GM18867 (cell line): ENCODE data around the gene CD40LG.

Experiments
- ATAC-seq: cut with Tn5 transposase; IDR thresholded peaks from one replicate; pipeline ENCODE4 v1.9.1; 2021; ENCODE audit warnings: mild to moderate bottlenecking, moderate library complexity; ENCODE audit not compliant: unreplicated experiment

The CD40LG gene

DNA sequence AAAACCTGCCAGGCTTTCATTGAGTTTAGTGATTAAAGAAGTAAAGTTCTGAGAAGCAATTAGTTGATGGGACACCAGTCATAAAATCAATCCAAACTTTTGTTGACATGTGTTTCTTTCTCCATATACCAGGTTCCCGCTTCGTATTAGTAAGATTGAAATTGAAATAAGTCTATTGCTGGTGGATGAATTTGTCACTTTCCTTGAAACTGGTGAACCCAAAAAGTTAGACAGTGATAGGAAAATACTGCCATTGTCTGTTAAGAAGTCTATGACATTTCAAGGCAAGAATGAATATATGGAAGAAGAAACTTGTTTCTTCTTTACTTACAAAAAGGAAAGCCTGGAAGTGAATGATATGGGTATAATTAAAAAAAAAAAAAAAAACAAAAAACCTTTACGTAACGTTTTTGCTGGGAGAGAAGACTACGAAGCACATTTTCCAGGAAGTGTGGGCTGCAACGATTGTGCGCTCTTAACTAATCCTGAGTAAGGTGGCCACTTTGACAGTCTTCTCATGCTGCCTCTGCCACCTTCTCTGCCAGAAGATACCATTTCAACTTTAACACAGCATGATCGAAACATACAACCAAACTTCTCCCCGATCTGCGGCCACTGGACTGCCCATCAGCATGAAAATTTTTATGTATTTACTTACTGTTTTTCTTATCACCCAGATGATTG lies at the start of gene CD40LG:
TSS of gene CD40LG (plus strand) at position 482 of the 684 bp plus-strand sequence. CDS start at position 573, 91 bp downstream.
- ATAC-seq, result no peak

DNA sequence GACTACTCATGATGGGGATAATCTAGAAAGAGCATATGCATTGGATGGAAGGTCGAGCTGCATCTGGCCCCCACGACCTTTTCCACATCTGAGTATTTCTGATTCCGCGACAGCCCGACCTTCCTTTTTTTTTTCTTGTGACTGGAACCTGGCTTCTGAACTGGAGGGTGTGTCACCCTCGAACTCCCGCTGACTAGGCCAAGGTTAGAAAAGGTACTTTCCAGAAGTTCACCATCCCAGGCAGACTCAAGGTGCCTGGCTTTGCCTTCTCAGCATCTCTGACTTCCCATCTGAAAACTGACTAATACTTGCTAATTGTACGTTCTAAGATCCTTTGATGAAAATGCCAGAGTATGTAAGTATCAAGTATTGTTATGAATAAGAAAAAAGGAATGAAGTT lies 49.3 kb upstream of the CD40LG start:
- ATAC-seq, result no peak

DNA sequence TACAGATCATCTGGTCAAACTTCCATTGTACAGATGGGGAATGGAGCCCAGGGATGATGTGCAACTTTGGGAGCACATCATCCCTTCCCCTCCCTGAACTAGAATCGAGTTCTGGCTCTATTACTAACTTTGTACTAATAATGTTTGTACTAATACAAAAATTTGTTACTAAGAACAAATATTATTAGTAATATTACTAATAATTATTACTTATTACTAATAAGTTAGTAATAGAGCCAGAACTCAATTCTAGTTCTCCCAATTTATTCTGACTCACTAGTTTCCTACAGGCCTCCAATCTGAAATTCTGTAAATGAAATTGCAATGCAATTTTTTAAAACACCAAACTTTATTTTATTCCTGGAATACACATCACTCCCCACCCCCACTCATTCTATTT lies 47.9 kb upstream of the CD40LG start:
- no peak for ATAC-seq

DNA sequence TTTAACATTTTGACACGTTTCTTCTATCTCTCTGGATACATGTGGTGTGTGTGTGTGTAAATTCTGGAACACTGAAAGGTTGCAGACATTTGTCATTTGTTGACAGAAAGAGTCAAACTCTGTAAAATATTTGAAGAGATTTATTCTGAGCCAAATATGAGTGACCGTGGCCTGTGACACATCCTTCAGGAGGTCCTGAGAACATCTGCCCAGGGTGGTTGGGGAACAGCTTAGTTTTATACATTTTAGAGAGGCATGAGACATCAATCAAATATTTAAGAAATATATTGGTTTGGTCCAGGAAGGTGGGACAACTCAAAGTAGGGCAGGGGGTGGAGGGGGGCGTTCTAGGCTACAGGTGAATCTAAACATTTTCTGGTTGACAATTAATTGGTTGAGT lies 40.7 kb upstream of the CD40LG start:
- no peak for ATAC-seq

DNA sequence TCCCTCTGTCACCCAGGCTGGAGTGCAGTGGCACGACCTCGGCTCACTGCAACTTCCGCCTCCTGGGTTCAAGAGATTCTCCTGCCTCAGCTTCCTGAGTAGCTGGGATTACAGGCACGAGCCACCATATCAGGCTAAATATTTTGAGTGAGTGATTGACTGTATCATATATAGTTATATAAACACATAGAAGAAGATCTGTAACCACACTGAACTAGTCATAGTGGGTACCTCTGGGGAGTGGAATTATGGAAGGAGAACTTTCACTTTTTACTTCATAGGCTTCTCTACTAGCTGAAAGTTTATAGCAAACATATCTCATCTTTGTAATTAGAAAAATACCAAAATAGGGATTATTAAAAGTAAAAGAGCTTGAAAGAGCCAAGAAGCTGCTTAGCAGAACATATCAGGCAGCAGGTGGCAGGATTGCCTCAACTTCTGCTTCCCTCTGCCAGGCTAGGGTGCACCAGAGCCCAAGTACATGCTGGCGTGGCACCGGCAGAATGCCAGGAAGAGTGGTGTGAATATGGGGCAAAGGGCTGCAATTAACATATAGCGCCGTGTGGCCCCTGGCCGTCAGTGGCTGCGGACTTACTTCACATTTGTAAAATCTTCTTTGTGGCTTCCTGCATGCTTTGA lies 39.5 kb upstream of the CD40LG start:
- ATAC-seq, result peak; percentile 56

DNA sequence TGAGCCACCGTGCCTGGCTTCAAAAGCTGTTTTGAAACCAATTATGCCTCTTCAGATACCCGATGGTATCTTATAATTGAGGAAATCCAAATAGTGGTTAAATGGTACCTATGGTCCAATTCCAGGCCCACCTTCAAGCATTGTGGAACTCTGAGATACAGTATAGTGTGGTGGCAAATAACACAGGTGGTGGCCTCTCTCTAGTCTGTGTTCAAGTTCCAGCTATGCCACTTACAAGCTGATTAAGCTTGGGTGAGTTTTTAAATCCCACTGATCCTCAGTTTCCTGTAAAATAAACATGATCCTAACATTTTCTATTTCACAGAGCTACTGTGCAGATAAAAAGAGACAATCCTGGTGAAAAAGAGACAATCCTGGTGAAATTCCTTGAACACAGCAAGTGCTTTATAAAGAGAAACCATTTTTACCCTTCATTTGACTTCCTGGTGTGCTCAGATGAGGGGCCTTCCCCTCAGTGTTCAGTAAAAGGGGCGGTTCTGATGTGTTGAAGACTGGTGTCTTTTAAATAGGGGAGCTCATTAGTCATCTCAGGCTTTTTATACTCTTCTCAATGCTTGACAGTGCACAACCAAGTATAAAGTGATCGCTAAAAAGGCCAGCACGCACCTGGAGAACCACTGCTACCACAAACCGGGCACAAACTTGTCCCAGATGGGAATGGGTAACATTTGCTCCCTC lies 30.8 kb upstream of the CD40LG start:
- ATAC-seq, result peak; percentile 92

DNA sequence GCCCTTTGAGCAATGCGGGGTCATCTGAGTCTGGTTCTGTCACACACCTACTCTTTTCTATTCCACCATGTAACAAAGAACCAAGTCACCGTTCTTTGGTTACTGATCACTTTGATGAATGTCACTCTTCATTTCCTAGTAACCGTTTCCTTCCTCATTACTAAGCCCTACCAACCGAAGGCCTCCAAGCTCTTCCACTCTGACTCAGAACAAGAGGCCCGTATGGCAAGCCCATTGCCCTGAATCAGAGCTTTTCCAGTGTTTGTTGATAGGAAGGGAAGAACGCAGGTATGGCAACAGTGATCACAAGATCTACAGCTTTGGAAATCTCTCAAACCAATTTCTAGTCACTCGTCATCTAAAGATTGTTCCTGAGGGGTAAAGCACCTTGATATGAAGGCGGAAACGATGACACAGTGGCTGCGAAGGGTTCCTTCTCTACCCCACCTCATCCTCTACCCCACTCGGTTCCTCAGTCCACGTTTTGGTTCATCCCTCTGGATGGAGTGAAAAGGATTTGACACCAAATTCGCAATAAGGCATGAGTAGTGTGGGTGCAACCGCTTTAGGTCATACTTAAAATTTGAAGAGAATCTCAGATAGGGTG lies 28.0 kb upstream of the CD40LG start:
- no peak for ATAC-seq

DNA sequence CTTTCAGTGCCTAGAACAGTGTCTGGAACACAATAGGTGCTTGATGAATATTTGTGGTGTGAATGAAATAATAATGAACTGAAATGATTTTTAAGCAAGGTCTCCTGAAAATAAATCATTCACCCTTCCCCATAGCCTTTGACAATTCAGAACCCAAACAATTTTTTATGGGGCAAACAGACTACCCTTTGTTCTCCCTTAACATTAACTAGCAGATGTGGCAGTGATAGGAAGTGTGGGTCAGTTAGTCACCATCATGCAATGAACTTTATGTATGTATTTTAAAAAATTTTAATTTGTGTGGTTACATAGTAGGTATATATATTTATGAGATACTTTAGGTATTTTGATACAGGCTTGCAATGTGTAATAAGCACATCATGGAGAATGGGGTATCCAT lies 27.2 kb upstream of the CD40LG start:
- ATAC-seq, result no peak

DNA sequence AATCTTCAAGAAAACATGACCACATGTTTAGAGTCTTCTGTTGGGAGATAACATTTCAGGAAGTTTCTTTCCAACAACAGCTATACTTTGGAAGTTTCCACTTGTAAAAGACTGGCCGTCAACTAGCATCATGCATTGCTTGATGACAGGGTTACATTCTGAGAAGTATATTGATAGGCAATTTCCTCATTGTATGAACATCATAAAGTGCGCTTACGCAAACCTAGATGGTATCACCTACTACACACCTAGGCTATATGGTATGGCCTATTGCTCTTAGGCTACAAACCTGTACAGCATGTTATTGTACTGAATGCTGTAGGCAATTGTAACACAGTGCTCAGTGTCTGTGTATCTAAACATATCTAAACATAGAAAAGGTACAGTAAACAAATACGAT lies 25.4 kb upstream of the CD40LG start:
- ATAC-seq, result no peak

DNA sequence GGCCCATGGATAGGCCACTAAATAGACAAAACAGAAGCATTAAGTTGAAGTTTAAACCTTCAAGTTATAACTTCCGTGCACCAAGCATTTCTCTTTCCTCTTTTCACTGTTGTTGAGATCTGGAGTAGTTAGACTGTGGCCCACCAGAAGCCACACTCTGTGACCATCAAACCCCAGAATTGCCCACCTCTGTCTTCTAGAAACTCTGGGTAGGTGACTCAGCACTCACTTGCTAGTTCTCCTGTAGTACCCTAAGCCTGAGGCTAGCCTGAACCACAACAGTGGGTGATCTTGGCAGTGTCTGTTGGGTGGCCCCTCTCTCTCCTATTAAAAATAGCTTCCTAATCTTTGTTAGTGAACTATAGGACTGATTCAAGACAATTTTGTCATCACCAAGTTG lies 24.6 kb upstream of the CD40LG start:
- no peak for ATAC-seq

DNA sequence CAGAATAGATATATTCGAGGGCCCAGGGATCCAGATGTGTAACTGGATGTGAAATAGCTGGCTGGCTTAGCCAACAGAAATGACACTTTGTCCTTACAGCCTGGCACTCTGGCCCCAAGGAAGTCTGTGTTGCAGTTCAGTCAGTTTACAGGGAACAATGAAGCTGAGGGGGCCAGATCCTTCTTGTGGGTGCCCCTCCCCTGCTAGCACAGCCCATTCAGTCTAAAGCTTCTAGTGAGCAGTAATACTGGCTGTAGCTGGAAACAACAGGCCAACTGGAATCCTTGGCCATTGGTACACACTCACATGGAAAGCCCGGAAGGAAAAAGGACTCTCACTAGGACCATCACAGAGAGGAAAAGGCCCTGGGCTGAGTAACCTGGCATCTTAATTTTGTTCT lies 22.7 kb upstream of the CD40LG start:
- ATAC-seq, result no peak

DNA sequence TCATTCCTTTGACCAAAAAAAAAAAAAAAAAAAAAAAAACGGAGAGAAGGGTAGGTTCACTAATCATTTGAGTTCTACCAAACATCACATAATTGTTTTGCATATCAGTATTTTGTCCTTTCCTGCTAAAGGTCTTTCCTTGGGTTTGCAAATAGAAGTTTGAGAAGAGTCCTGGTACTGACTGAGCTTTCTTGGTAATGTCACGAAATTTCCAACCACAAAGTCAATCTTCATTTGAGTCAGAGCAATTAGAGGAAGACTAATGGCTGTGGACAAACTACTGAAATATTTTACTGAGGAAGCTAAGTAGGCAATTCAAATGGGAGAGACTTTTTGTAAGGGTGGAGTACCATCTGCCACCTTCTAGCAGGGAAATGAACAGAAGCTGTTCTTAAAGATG lies 21.7 kb upstream of the CD40LG start:
- peak; percentile 50 for ATAC-seq

DNA sequence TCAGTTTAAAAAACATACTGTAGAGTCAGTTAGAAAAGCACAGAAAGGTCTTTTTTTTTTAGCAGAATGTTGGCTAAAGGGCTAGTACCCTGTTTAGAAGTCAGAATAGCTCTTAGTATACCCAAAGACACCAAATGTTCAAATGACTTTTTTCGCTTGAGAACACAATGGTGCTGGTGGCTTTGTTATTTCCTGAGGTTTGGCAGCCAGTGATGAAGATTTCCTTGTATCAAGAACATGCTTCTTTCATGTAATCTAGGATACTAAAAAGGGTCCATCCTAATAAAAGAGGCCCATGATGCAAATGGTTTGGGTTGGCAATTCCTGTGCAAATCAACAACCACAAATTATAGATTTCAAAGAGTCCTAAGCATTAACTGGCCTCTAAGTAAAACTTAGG lies 21.1 kb upstream of the CD40LG start:
- ATAC-seq, result no peak

DNA sequence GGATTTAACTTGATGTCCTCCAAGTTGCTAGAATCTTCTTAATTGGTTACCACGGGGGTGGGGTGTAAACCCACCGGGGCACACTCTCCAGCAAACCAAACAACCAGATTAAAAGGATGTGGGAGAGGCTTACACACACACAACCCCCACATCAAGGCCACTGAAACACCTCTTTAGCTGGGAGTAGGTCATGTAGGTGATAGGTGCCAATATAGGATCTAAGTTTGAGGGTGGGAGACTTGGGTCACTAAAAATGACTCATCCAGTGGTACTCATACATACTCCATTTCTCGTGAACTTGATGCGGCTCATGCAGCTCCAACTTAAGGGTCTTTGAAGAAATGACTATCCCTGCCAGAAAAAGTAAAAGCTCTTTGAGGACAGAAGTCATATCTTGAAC lies 20.5 kb upstream of the CD40LG start:
- no peak for ATAC-seq

DNA sequence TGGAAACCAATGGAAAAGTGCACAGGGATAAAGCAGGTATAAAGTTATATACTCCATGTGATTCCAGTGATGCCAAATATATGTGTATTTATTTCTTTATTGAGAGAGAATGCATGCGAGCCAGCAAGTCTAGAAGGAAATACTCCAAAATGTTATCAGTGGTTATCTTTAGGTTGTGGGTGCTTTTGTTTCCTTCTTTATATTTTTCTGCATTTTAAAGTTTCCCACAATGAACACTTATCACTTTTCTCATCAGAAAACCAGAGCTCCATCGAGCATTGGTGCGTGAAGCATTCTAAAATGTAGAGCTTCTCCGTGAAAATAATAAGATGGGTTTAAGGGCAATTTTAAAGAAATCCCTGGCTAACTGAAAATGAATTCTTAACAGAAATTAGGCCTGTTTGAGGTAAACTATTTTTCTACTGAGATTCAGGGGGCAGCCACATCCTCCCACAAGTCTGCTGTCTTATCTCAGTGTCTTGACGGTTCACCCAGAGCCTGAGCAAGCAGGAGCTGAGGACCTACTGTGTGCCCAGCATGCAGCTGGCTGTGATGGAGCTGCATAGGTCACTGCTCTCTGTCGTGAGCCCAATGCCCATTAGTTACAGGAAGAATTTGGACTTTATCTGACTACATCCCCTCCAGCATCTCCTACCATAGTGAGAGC lies 18.7 kb upstream of the CD40LG start:
- no peak for ATAC-seq

DNA sequence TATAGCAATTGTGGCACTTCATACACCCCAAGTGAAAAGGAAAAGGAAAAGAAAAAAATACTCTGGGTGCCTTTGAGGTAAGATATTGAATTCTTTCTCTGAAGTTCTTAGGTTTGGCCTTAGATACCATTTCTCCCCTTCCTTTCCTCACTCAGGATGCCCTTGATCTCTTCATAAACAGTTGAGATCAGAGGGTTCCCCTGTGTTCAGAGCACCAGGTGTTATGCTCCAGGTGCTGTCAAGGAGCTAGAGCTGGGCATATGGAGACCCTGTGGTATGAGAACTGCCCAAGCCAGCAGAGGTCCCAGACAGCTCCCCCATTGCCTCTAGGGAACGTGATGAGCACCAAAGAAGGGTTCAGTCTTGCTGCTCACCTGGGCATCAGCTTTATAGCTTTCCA lies 17.1 kb upstream of the CD40LG start:
- ATAC-seq, result no peak

DNA sequence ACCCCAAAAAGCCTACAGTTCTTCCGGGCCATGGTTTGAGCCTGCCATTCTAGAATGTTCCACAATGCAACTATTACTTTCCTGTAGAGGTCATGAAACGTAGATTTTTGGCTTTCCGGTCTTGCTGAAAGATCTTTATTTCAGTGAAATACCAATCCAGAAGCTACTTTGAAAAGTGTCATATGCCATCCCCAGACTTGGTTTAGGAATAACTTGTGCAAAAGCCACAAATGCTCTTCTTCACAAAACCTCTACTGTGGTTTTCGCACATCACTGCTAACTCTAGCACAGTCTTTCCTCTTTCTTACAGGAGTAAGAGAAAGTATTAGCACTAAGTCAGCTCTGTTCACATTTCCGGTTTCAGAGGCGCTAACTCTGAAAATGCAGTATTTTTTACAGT lies 12.7 kb upstream of the CD40LG start:
- peak; percentile 92 for ATAC-seq

DNA sequence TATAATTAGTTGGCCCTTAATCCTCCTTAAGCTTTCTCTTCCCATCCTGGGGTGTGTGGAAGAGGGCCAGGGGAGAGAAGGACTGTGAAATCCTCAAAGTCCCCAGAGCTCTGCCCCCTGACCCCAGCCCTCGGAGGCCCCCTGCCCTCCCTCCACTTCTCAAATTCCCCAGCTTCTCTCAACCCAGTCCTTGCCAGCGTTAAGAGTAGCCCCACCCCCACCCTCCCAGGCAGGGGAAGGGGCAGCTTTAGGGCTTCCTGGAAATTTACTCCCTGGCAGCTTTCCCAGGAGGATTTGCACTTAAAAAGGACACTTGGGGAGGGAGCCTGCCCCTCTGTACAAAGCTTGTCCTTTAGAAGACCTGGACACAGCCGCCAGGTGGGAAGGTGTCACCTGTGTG lies 11.8 kb upstream of the CD40LG start:
- ATAC-seq, result no peak

DNA sequence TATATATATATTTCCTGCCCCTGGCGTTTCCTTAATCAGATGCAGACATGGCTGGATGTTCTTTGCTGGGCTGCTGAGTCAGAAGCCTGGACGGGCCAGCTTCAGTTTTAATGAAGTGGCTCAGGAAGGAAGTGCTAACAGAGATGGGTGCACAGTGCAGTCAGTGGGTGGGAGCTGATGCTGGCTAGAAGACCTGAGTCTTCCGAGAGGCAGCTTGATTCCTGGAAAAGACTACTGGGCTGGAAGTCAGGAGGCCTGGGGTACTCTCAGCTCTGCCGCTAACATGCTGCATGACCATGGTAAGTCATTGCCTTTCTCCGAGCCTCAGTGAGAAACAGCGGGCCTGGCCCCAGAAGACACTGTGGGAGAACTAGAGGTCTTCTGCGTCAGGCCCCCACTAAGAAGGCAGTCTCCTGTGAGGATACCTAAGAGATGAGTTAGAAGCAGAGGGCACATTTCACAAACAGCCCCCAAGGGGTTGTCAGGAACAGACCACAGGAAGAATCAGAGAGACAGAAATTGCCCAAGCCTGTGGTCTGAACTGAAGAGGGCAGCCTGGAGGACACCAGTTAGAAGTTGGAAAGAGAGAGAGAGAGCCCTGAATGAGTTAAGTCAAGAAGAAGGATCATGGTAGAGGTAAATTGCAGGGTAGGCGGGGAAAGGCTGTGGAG lies 8.3 kb upstream of the CD40LG start:
- no peak for ATAC-seq

DNA sequence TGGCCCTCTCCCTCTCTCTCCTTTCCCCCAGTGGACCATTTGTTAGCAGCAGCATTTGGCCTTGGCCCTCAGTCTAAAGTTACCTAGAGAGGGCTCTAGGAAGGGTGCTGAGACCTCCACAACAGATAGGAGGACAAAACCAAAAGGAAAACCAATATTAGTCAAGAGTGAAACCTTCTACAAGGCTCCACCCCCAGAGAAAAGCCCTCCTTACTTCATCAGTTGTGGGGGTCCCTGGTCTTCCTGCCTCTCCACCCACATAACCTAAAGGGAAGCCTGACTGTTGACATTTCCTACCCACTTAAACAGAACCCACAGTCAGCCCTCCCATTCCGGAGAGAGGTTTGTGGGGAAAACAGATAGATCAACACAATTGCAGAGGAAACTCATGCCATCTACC lies 4.7 kb upstream of the CD40LG start:
- ATAC-seq, result no peak
